Left lobe of liver (tissue), 2 donors: ENCODE results near the gene ST3GAL4. TPM values are rescaled to one million over a fixed set of nuclear protein-coding genes. Genes with fewer than 3 reads are reported as not detected.

Experiments
- ATAC-seq: fragments of 200-7000 bp; cut with Tn5 transposase; one replicate; pipeline ENCODE4 v1.9.1; 2020; ENCODE audit warnings: mild to moderate bottlenecking, moderate library complexity
- DNase-seq: peaks from one replicate; pipeline ENCODE4 v3.0.0-alpha.2; 2020; ENCODE audit warnings: low spot score
- total RNA-seq: library from RNA; stranded (reverse); gene quantifications from one replicate; pipeline ENCODE4 v1.2.1, GENCODE V29; 2021
- donor health status: DM: no; HTN: no; CAD: no; lungs with moderate emphysema.
- donor health status: DM: no; HTN: yes; CAD: no.

Gene ST3GAL4
- total RNA-seq, 1 donor from 2014 or later, result 7.3 TPM

- no peak for DNase-seq
- no peak for ATAC-seq
These were observed 82.2 kb downstream of the ST3GAL4 start for GRCh38 chr11:126437731-126438130.

GRCh38 chr11:126438272-126438671 is 82.8 kb downstream of the ST3GAL4 start:
- no peak for ATAC-seq
- no peak for DNase-seq

- no peak for ATAC-seq
- no peak for DNase-seq
These were observed 83.2 kb downstream of the ST3GAL4 start for GRCh38 chr11:126438691-126439090.

- DNase-seq (no peak), ATAC-seq (no peak)
These were observed 84.8 kb downstream of the ST3GAL4 start for GRCh38 chr11:126440276-126440675.

- ATAC-seq, result peak; percentile 97
- DNase-seq, result peak; percentile 74
These were observed 85.5 kb downstream of the ST3GAL4 start for GRCh38 chr11:126440792-126441514.

- DNase-seq, result no peak
- no peak for ATAC-seq
These were observed 87.6 kb downstream of the ST3GAL4 start for GRCh38 chr11:126443120-126443519.

- no peak for DNase-seq
- ATAC-seq, result no peak
These were observed 88.6 kb downstream of the ST3GAL4 start for GRCh38 chr11:126444072-126444471.

- DNase-seq (no peak), ATAC-seq (no peak)
These were observed 91.1 kb downstream of the ST3GAL4 start for GRCh38 chr11:126446581-126446980.

- no peak for ATAC-seq
- no peak for DNase-seq
These were observed 94.7 kb downstream of the ST3GAL4 start for GRCh38 chr11:126450198-126450597.

- no peak for DNase-seq
- no peak for ATAC-seq
These were observed 95.3 kb downstream of the ST3GAL4 start for GRCh38 chr11:126450806-126451205.

GRCh38 chr11:126451211-126451802 is 95.8 kb downstream of the ST3GAL4 start:
- no peak for DNase-seq
- no peak for ATAC-seq

GRCh38 chr11:126452241-126453101 is 97.0 kb downstream of the ST3GAL4 start:
- ATAC-seq (no peak), DNase-seq (no peak)

GRCh38 chr11:126456089-126456488 is 100.6 kb downstream of the ST3GAL4 start:
- ATAC-seq (no peak), DNase-seq (no peak)

GRCh38 chr11:126456783-126457542 is 101.5 kb downstream of the ST3GAL4 start:
- ATAC-seq (peak; percentile 39), DNase-seq (no peak)

- ATAC-seq (no peak), DNase-seq (no peak)
These were observed 102.3 kb downstream of the ST3GAL4 start for GRCh38 chr11:126457817-126458216.

GRCh38 chr11:126459691-126460281 is 104.3 kb downstream of the ST3GAL4 start:
- DNase-seq (no peak), ATAC-seq (no peak)

GRCh38 chr11:126460417-126461095 is 105.1 kb downstream of the ST3GAL4 start:
- no peak for ATAC-seq
- DNase-seq, result no peak

GRCh38 chr11:126461096-126461440 is 105.6 kb downstream of the ST3GAL4 start:
- DNase-seq, result no peak
- no peak for ATAC-seq

- ATAC-seq, result no peak
- DNase-seq, result no peak
These were observed 106.5 kb downstream of the ST3GAL4 start for GRCh38 chr11:126461996-126462395.

GRCh38 chr11:126462422-126462821 is 106.9 kb downstream of the ST3GAL4 start:
- DNase-seq (no peak), ATAC-seq (no peak)
